ENCODE measurements around the gene MYMX.

MYMX gene

GRCh38 chr6:44262467-44263353 is 46.0 kb downstream of the MYMX start:
- H3K4me3 ChIP-seq (replicated peaks; ENCODE audit: low read depth, low read length): peak overlapping the region; percentile 77
- no peak for TF ChIP-seq CTCF (IDR thresholded peaks at IDR 0.05; ENCODE audit: low read depth, low read length, missing control alignments)
- DNase-seq (ENCODE audit: extremely low read depth, low read depth): no peak

GRCh38 chr6:44263354-44264100 is 46.8 kb downstream of the MYMX start:
- peak overlapping the region; percentile 77 for H3K4me3 ChIP-seq (replicated peaks; ENCODE audit: low read depth, low read length)
- no peak for TF ChIP-seq CTCF (IDR thresholded peaks at IDR 0.05; ENCODE audit: low read depth, low read length, missing control alignments)
- no peak for DNase-seq (ENCODE audit: extremely low read depth, low read depth)

- TF ChIP-seq CTCF (IDR thresholded peaks at IDR 0.05; ENCODE audit: low read depth, low read length, missing control alignments): no peak
- no peak for DNase-seq (ENCODE audit: extremely low read depth, low read depth)
- peak overlapping the region; percentile 77 for H3K4me3 ChIP-seq (replicated peaks; ENCODE audit: low read depth, low read length)
These were observed 47.7 kb downstream of the MYMX start for GRCh38 chr6:44264154-44265006.

GRCh38 chr6:44265007-44265721 is 48.4 kb downstream of the MYMX start, which contains the start of gene NFKBIE:
NFKBIE (minus strand) TSS chr6:44265551; CDS start chr6:44265346, 205 bp downstream.
- peak within 1 kb of the TSS; percentile 77 for H3K4me3 ChIP-seq (replicated peaks; ENCODE audit: low read depth, low read length)
- DNase-seq (ENCODE audit: extremely low read depth, low read depth): no peak
- no peak for TF ChIP-seq CTCF (IDR thresholded peaks at IDR 0.05; ENCODE audit: low read depth, low read length, missing control alignments)

GRCh38 chr6:44265722-44266233 is 49.1 kb downstream of the MYMX start:
- no peak for DNase-seq (ENCODE audit: extremely low read depth, low read depth)
- H3K4me3 ChIP-seq (replicated peaks; ENCODE audit: low read depth, low read length): peak overlapping the region; percentile 77
- no peak for TF ChIP-seq CTCF (IDR thresholded peaks at IDR 0.05; ENCODE audit: low read depth, low read length, missing control alignments)
